ENCODE results near the gene PF4V1. TPM values are rescaled to one million over a fixed set of nuclear protein-coding genes. Genes with fewer than 3 reads are reported as not detected.

PF4V1 gene
- polyA plus RNA-seq, 1 experiment, result 0.20 TPM

GRCh38 chr4:73816814-73817213 is 36.3 kb upstream of the PF4V1 start:
- no peaks in the 10 kb centered on the region for H3K27me3 ChIP-seq (ENCODE audit: control insufficient read depth, insufficient read depth, low read length)
- no peak overlapping the region for H3K27ac ChIP-seq (ENCODE audit: low read depth, low read length)
- ChIA-PET POLR2A (no interaction called here), CTCF (no interaction called here)
- no peaks in the 10 kb centered on the region for H3K9me3 ChIP-seq (ENCODE audit: control insufficient read depth, insufficient read depth, low read length)
- H3K4me3 ChIP-seq (ENCODE audit: low read depth, low read length), result no peak overlapping the region
- DNase-seq (ENCODE audit: low read depth, low spot score), result peak; percentile 67
- TF ChIP-seq CTCF (IDR thresholded peaks at IDR 0.05; ENCODE audit: low read depth, low read length), result no peak

- Histone ChIP-seq H3K9me3 (ENCODE audit: control insufficient read depth, insufficient read depth, low read length) (no peaks in the 10 kb centered on the region), H3K27ac (ENCODE audit: low read depth, low read length) (no peak overlapping the region), H3K4me3 (ENCODE audit: low read depth, low read length) (no peak overlapping the region), H3K27me3 (ENCODE audit: control insufficient read depth, insufficient read depth, low read length) (no peaks in the 10 kb centered on the region)
- POLR2A ChIA-PET, result no interaction called here
- CTCF ChIA-PET, result interaction anchor here (1.5 to 1.7 kb wide), 2 partner anchors 88 to 155 kb away, joined by 3 to 8 read pairs; no protein-coding TSS in a partner anchor
- TF ChIP-seq CTCF (IDR thresholded peaks at IDR 0.05; ENCODE audit: low read depth, low read length), result no peak
- DNase-seq (ENCODE audit: low read depth, low spot score), result no peak
Measured at GRCh38 chr4:73817341-73817740, 35.8 kb upstream of the PF4V1 start.

GRCh38 chr4:73821325-73821724 is 31.8 kb upstream of the PF4V1 start:
- Histone ChIP-seq H3K9me3 (ENCODE audit: control insufficient read depth, insufficient read depth, low read length) (no peaks in the 10 kb centered on the region), H3K27me3 (ENCODE audit: control insufficient read depth, insufficient read depth, low read length) (no peaks in the 10 kb centered on the region), H3K4me3 (ENCODE audit: low read depth, low read length) (no peak overlapping the region), H3K27ac (ENCODE audit: low read depth, low read length) (no peak overlapping the region)
- no peak for DNase-seq (ENCODE audit: low read depth, low spot score)
- ChIA-PET CTCF (no interaction called here), POLR2A (no interaction called here)
- no peak for TF ChIP-seq CTCF (IDR thresholded peaks at IDR 0.05; ENCODE audit: low read depth, low read length)

- ChIA-PET POLR2A (no interaction called here), CTCF (no interaction called here)
- H3K9me3 ChIP-seq (ENCODE audit: control insufficient read depth, insufficient read depth, low read length), result no peaks in the 10 kb centered on the region
- no peak overlapping the region for H3K4me3 ChIP-seq (ENCODE audit: low read depth, low read length)
- H3K27ac ChIP-seq (ENCODE audit: low read depth, low read length), result no peak overlapping the region
- H3K27me3 ChIP-seq (ENCODE audit: control insufficient read depth, insufficient read depth, low read length), result no peaks in the 10 kb centered on the region
- no peak for DNase-seq (ENCODE audit: low read depth, low spot score)
- TF ChIP-seq CTCF (IDR thresholded peaks at IDR 0.05; ENCODE audit: low read depth, low read length), result no peak
Measured at GRCh38 chr4:73822389-73822788, 30.7 kb upstream of the PF4V1 start.

GRCh38 chr4:73822812-73823504 is 30.1 kb upstream of the PF4V1 start:
- no peak for DNase-seq (ENCODE audit: low read depth, low spot score)
- ChIA-PET CTCF (no interaction called here), POLR2A (no interaction called here)
- Histone ChIP-seq H3K4me3 (ENCODE audit: low read depth, low read length) (no peak overlapping the region), H3K9me3 (ENCODE audit: control insufficient read depth, insufficient read depth, low read length) (no peaks in the 10 kb centered on the region), H3K27me3 (ENCODE audit: control insufficient read depth, insufficient read depth, low read length) (no peaks in the 10 kb centered on the region), H3K27ac (ENCODE audit: low read depth, low read length) (no peak overlapping the region)
- no peak for TF ChIP-seq CTCF (IDR thresholded peaks at IDR 0.05; ENCODE audit: low read depth, low read length)
